GM19240 (cell line): ENCODE data around the gene ELP2.
A peak's percentile ranks its signal among the peaks of the same experiment; 100 is the strongest.

ENCODE experiments used
- DNase-seq: peaks from one replicate; pipeline ENCODE4 v3.0.0; 2011; ENCODE audit warnings: low spot score; ENCODE audit not compliant: insufficient read length

ELP2 gene

GRCh38 chr18:36124841-36125240 lies 4.9 kb upstream of the ELP2 start:
- no peak for DNase-seq

- DNase-seq, result no peak
Observed at GRCh38 chr18:36126668-36127067, 3.0 kb upstream of the ELP2 start.

- no peak for DNase-seq
Observed at GRCh38 chr18:36127836-36128529, 1.7 kb upstream of the ELP2 start.

GRCh38 chr18:36128530-36128870 lies 1.2 kb upstream of the ELP2 start:
- no peak for DNase-seq

- no peak for DNase-seq
Observed at GRCh38 chr18:36128907-36129299, 796 bp upstream of the ELP2 start.

- no peak for DNase-seq
Observed at GRCh38 chr18:36130039-36130831, 536 bp downstream of the ELP2 start.

GRCh38 chr18:36130883-36131653 lies 1.4 kb downstream of the ELP2 start:
- no peak for DNase-seq

GRCh38 chr18:36131692-36132483 lies 2.2 kb downstream of the ELP2 start:
- DNase-seq, result no peak

GRCh38 chr18:36132756-36133155 lies 3.1 kb downstream of the ELP2 start:
- DNase-seq, result no peak

- no peak for DNase-seq
Observed at GRCh38 chr18:36135264-36135663, 5.6 kb downstream of the ELP2 start.

- no peak for DNase-seq
Observed at GRCh38 chr18:36139245-36139644, 9.5 kb downstream of the ELP2 start.

GRCh38 chr18:36141576-36141975 lies 11.9 kb downstream of the ELP2 start:
- DNase-seq, result no peak

GRCh38 chr18:36142751-36143150 lies 13.1 kb downstream of the ELP2 start:
- DNase-seq, result no peak

- no peak for DNase-seq
Observed at GRCh38 chr18:36143391-36143790, 13.7 kb downstream of the ELP2 start.

- DNase-seq, result peak; percentile 20
Observed at GRCh38 chr18:36149514-36150289, 20.0 kb downstream of the ELP2 start.

GRCh38 chr18:36152781-36153180 lies 23.1 kb downstream of the ELP2 start:
- DNase-seq, result no peak

GRCh38 chr18:36153203-36153602 lies 23.5 kb downstream of the ELP2 start:
- no peak for DNase-seq

- no peak for DNase-seq
Observed at GRCh38 chr18:36153771-36154170, 24.1 kb downstream of the ELP2 start.

- DNase-seq, result no peak
Observed at GRCh38 chr18:36155851-36156757, 26.4 kb downstream of the ELP2 start.

- DNase-seq, result no peak
Observed at GRCh38 chr18:36157441-36157840, 27.7 kb downstream of the ELP2 start.
